ENCODE data around the gene CSGALNACT2. TPM values are rescaled to one million over a fixed set of nuclear protein-coding genes. Genes with fewer than 3 reads are reported as not detected.

The CSGALNACT2 gene
- total RNA-seq, 1 experiment from 2014 or later: 6.4 TPM

DNA sequence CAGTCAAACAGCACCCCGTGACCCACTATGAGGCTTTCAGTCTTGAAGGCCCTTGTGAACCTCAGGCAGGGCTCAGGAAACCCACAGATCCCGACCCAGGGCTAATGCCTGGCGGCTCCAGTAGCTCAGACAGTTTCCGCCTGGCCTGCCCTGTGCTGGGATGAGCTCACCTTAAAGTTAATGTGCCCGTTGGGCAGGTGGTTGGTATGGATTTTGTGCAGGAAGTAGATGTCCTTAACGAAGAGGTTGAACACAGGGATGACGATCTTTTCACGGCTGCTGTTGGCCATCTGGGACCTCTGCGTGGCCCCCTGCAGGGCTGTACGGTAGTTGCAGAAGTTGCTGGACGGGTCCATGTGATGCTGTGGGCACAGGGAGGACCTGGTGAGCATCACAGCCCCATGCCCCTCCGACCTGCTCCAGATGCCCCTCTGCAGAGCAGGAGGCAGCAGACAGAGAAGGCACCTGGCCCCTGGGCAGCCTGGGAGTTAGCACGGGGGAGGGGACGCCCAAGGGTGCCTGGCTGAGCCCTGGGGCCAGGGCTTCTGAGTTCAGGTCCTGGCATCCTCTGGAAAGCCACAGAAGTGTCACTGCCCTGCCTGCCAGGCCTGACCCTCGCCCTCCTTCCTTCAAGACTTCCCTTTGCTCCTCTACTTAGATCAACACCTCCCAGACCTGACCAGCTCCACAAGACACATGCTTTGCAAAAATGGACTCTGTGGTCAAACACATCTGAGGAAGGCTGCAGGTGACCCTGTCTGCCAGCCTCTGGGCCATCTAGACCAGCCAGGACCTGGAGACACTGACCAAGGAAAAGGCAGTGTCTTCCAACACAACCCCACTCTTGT lies 59.8 kb downstream of the CSGALNACT2 start:
- Mint-ChIP-seq H3K36me3 (ENCODE audit: insufficient read depth, unreplicated experiment) (no peaks in the 10 kb centered on the region), H3K4me1 (ENCODE audit: low read depth, unreplicated experiment) (no peaks in the 10 kb centered on the region), H3K9me3 (ENCODE audit: unreplicated experiment) (no peaks in the 10 kb centered on the region), H3K4me3 (ENCODE audit: unreplicated experiment) (no peak overlapping the region), H3K27ac (ENCODE audit: unreplicated experiment) (no peak overlapping the region), H3K27me3 (ENCODE audit: insufficient read depth, unreplicated experiment) (no peaks in the 10 kb centered on the region)
- DNase-seq: peak; percentile 41 to 43
- Histone ChIP-seq H3K4me1 (no peaks in the 10 kb centered on the region), H3K9me3 (no peaks in the 10 kb centered on the region), H3K36me3 (ENCODE audit: control insufficient read depth, insufficient read depth, low read length) (no peaks in the 10 kb centered on the region), H3K27me3 (replicated peaks; ENCODE audit: control insufficient read depth, insufficient read depth, low read length) (no peaks in the 10 kb centered on the region), H3K4me3 (ENCODE audit: low read depth, low read length) (no peak overlapping the region)
- intact Hi-C loops (cut with micrococcal nuclease; ENCODE audit: unreplicated experiment): loop anchor here (2.0 kb wide), 1 partner anchor 151 kb away; no protein-coding TSS in a partner anchor
- no TSS peak for BruUV-seq (replicated peaks)
- ChIA-PET CTCF (no interaction called here), POLR2A (no interaction called here)
- peak in 1 of 2 experiments; percentile 46 for TF ChIP-seq CTCF (IDR thresholded peaks at IDR 0.05; ENCODE audit: insufficient read depth in 1 of 2, low read depth in 1 of 2, low read length in 1 of 2, severe bottlenecking in 1 of 2, unreplicated experiment in 1 of 2)

DNA sequence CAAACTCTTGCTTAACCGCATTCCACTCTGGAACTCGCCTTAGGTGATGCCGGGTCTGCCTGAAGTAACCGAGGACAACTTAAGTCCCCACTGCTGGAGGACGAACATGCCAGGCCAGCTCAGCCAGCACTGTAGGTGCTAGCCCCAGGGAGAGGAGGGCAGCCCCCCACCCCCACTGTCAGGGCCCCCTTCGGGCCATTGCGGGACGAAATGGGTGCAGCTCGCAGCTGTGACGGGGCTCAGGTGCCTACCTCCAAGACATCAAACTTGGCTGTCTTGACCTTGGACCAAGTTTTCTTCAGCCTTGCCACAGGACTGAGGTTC lies 60.4 kb downstream of the CSGALNACT2 start:
- H3K27me3 ChIP-seq (replicated peaks; ENCODE audit: control insufficient read depth, insufficient read depth, low read length): no peaks in the 10 kb centered on the region
- no peak overlapping the region for H3K4me3 ChIP-seq (ENCODE audit: low read depth, low read length)
- no peaks in the 10 kb centered on the region for H3K9me3 Mint-ChIP-seq (ENCODE audit: unreplicated experiment)
- H3K27me3 Mint-ChIP-seq (ENCODE audit: insufficient read depth, unreplicated experiment): no peaks in the 10 kb centered on the region
- no peak overlapping the region for H3K27ac Mint-ChIP-seq (ENCODE audit: unreplicated experiment)
- DNase-seq: peak in 1 of 2 experiments; percentile 36
- H3K9me3 ChIP-seq: no peaks in the 10 kb centered on the region
- H3K4me1 ChIP-seq: no peaks in the 10 kb centered on the region
- POLR2A ChIA-PET: no interaction called here
- no TSS peak for BruUV-seq (replicated peaks)
- CTCF ChIA-PET: no interaction called here
- H3K4me1 Mint-ChIP-seq (ENCODE audit: low read depth, unreplicated experiment): no peaks in the 10 kb centered on the region
- TF ChIP-seq CTCF (IDR thresholded peaks at IDR 0.05; ENCODE audit: insufficient read depth in 1 of 2, low read depth in 1 of 2, low read length in 1 of 2, severe bottlenecking in 1 of 2, unreplicated experiment in 1 of 2): no peak
- H3K4me3 Mint-ChIP-seq (ENCODE audit: unreplicated experiment): no peak overlapping the region
- no peaks in the 10 kb centered on the region for H3K36me3 ChIP-seq (ENCODE audit: control insufficient read depth, insufficient read depth, low read length)
- intact Hi-C loops (cut with micrococcal nuclease; ENCODE audit: unreplicated experiment): no loop called here
- no peaks in the 10 kb centered on the region for H3K36me3 Mint-ChIP-seq (ENCODE audit: insufficient read depth, unreplicated experiment)

DNA sequence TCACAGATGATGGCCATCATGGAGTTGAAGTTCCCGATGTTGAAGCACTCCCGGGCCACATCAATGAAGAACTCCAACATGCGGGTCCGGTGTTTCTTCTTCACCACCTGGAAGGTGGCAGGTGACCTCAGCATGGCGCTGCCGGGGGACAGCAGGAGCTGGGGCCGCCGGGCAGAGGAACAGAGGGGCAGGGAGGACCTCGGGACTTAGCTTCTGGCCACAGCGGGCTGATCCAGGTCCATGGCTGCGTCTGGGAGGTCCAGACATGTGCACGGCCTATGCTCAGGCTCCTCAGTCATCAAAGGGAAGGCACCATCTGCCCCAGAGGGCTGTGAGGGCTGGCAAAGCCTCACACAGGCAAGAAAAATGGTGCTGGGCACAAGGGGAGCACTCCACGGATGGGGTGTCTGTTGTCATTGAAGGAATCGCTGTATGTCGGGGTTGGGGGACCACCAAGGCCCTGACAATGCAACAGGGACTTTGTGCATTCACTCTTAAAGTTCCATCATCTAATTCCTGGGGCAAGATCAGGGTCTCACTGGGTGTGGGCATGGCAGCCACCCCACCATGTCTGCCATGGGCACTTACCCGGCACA lies 60.9 kb downstream of the CSGALNACT2 start:
- Mint-ChIP-seq H3K4me1 (ENCODE audit: low read depth, unreplicated experiment) (no peaks in the 10 kb centered on the region), H3K27me3 (ENCODE audit: insufficient read depth, unreplicated experiment) (no peaks in the 10 kb centered on the region), H3K27ac (ENCODE audit: unreplicated experiment) (no peak overlapping the region), H3K9me3 (ENCODE audit: unreplicated experiment) (no peaks in the 10 kb centered on the region), H3K36me3 (ENCODE audit: insufficient read depth, unreplicated experiment) (no peaks in the 10 kb centered on the region), H3K4me3 (ENCODE audit: unreplicated experiment) (no peak overlapping the region)
- no TSS peak for BruUV-seq (replicated peaks)
- no peak for DNase-seq
- POLR2A ChIA-PET: interaction anchor here (0.7 kb wide), 1 partner anchor 28 kb away, joined by 4 read pairs; no protein-coding TSS in a partner anchor
- TF ChIP-seq CTCF (IDR thresholded peaks at IDR 0.05; ENCODE audit: insufficient read depth in 1 of 2, low read depth in 1 of 2, low read length in 1 of 2, severe bottlenecking in 1 of 2, unreplicated experiment in 1 of 2): no peak
- CTCF ChIA-PET: no interaction called here
- Histone ChIP-seq H3K4me1 (no peaks in the 10 kb centered on the region), H3K27me3 (replicated peaks; ENCODE audit: control insufficient read depth, insufficient read depth, low read length) (no peaks in the 10 kb centered on the region), H3K36me3 (ENCODE audit: control insufficient read depth, insufficient read depth, low read length) (no peaks in the 10 kb centered on the region), H3K9me3 (no peaks in the 10 kb centered on the region), H3K4me3 (ENCODE audit: low read depth, low read length) (no peak overlapping the region)
- intact Hi-C loops (cut with micrococcal nuclease; ENCODE audit: unreplicated experiment): no loop called here
